HG02970 (cell line): ENCODE measurements around the gene GJC1.

ENCODE experiments used
- ATAC-seq: cut with Tn5 transposase; IDR thresholded peaks from one replicate; pipeline ENCODE4 v1.9.1; 2021; ENCODE audit warnings: mild to moderate bottlenecking, moderate library complexity, moderate number of reproducible peaks; ENCODE audit not compliant: unreplicated experiment, low FRiP score

GJC1 gene

GRCh38 chr17:44829523-44830358 lies at the start of gene GJC1:
Gene GJC1 (minus strand): TSS chr17:44830287. CDS start chr17:44805817, 24,470 bp downstream.
- no peak for ATAC-seq

GRCh38 chr17:44879376-44879775 lies 49.3 kb upstream of the GJC1 start:
- no peak for ATAC-seq

GRCh38 chr17:44878627-44879221 lies 48.6 kb upstream of the GJC1 start:
- no peak for ATAC-seq

- no peak for ATAC-seq
These were observed 47.0 kb upstream of the GJC1 start for GRCh38 chr17:44877121-44877520.

GRCh38 chr17:44875761-44876160 lies 45.7 kb upstream of the GJC1 start:
- no peak for ATAC-seq

- ATAC-seq: no peak
These were observed 42.2 kb upstream of the GJC1 start for GRCh38 chr17:44872131-44872768.

GRCh38 chr17:44871556-44871955 lies 41.5 kb upstream of the GJC1 start:
- ATAC-seq: no peak

- ATAC-seq: no peak
These were observed 37.8 kb upstream of the GJC1 start for GRCh38 chr17:44867841-44868240.

GRCh38 chr17:44865931-44866330 lies 35.8 kb upstream of the GJC1 start:
- no peak for ATAC-seq

GRCh38 chr17:44865231-44865660 lies 35.2 kb upstream of the GJC1 start:
- ATAC-seq: no peak

- ATAC-seq: no peak
These were observed 34.7 kb upstream of the GJC1 start for GRCh38 chr17:44864831-44865230.

- no peak for ATAC-seq
These were observed 33.2 kb upstream of the GJC1 start for GRCh38 chr17:44863061-44863918.

GRCh38 chr17:44862278-44862914 lies 32.3 kb upstream of the GJC1 start:
- ATAC-seq: no peak

GRCh38 chr17:44859701-44860100 lies 29.6 kb upstream of the GJC1 start:
- ATAC-seq: no peak

GRCh38 chr17:44854192-44854591 lies 24.1 kb upstream of the GJC1 start:
- ATAC-seq: no peak

GRCh38 chr17:44850612-44851011 lies 20.5 kb upstream of the GJC1 start:
- no peak for ATAC-seq

- ATAC-seq: no peak
These were observed 19.9 kb upstream of the GJC1 start for GRCh38 chr17:44850025-44850424.

GRCh38 chr17:44848961-44849489 lies 18.9 kb upstream of the GJC1 start:
- no peak for ATAC-seq

- ATAC-seq: no peak
These were observed 18.2 kb upstream of the GJC1 start for GRCh38 chr17:44848257-44848795.

GRCh38 chr17:44847586-44847985 lies 17.5 kb upstream of the GJC1 start, which contains the start of gene HIGD1B:
Gene HIGD1B (plus strand): TSS chr17:44847883. CDS start chr17:44848153, 270 bp downstream.
- ATAC-seq: no peak
